H9 (cell line): Measurements from ENCODE around the gene MYCBPAP. TPM values are rescaled to one million over a fixed set of nuclear protein-coding genes. Genes with fewer than 3 reads are reported as not detected.

ENCODE experiments used
- DNase-seq: peaks from one replicate; pipeline ENCODE4 v3.0.0-alpha.2; 2017
- H2AFZ ChIP-seq: one replicate; pipeline ENCODE4 v1.6.1; 2013; ENCODE audit warnings: mild to moderate bottlenecking, low read length, control low read depth, moderate library complexity
- H2AK5ac ChIP-seq: 2 replicates; pipeline ENCODE4 v1.6.1; 2013; ENCODE audit warnings: low read length, control low read depth, mixed read lengths; ENCODE audit not compliant: insufficient read length
- H2BK120ac ChIP-seq: one replicate; pipeline ENCODE4 v1.6.1; 2013; ENCODE audit warnings: low read depth, mild to moderate bottlenecking, low read length, control low read depth, inconsistent platforms; ENCODE audit not compliant: poor library complexity, severe bottlenecking
- H2BK12ac ChIP-seq: 2 replicates; pipeline ENCODE4 v1.6.1; 2013; ENCODE audit warnings: low read length, control low read depth, mixed read lengths, low read depth; ENCODE audit not compliant: insufficient read length
- H2BK15ac ChIP-seq: 2 replicates; pipeline ENCODE4 v1.6.1; 2013; ENCODE audit warnings: low read depth, low read length, control low read depth
- H2BK20ac ChIP-seq: one replicate; pipeline ENCODE4 v1.6.1; 2013; ENCODE audit warnings: low read depth, mild to moderate bottlenecking, low read length, control low read depth, inconsistent platforms; ENCODE audit not compliant: poor library complexity, severe bottlenecking
- H2BK5ac ChIP-seq: 2 replicates; pipeline ENCODE4 v1.6.1; 2013; ENCODE audit warnings: low read length, control low read depth, mixed read lengths; ENCODE audit not compliant: insufficient read length
- H3K14ac ChIP-seq: 2 replicates; pipeline ENCODE4 v1.6.1; 2013; ENCODE audit warnings: low read length, control low read depth; ENCODE audit not compliant: insufficient read depth
- H3K18ac ChIP-seq: 2 replicates; pipeline ENCODE4 v1.6.1; 2013; ENCODE audit warnings: low read depth, mild to moderate bottlenecking, mixed read lengths, low read length, control low read depth; ENCODE audit not compliant: insufficient read length
- H3K23ac ChIP-seq: 2 replicates; pipeline ENCODE4 v1.6.1; 2013; ENCODE audit warnings: low read length, control low read depth, mixed read lengths, low read depth; ENCODE audit not compliant: insufficient read length
- H3K23me2 ChIP-seq: 2 replicates; pipeline ENCODE4 v1.6.1; 2013; ENCODE audit warnings: low read depth, mild to moderate bottlenecking, mixed read lengths, low read length, control low read depth; ENCODE audit not compliant: insufficient read length, poor library complexity, severe bottlenecking
- H3K27ac ChIP-seq: 2 replicates; pipeline ENCODE4 v1.5.1; 2013; ENCODE audit warnings: low read length, control low read depth, mixed read lengths, low read depth; ENCODE audit not compliant: insufficient read length
- H3K27me3 ChIP-seq: 2 replicates; pipeline ENCODE4 v1.6.1; 2013; ENCODE audit warnings: low read length, control low read depth, inconsistent platforms; ENCODE audit not compliant: insufficient read depth
- H3K4ac ChIP-seq: 2 replicates; pipeline ENCODE4 v1.6.1; 2013; ENCODE audit warnings: low read depth, mild to moderate bottlenecking, control low read depth, inconsistent platforms, low read length, moderate library complexity
- H3K4me1 ChIP-seq: 2 replicates; pipeline ENCODE4 v1.6.1; 2013; ENCODE audit warnings: low read length, control low read depth, inconsistent platforms; ENCODE audit not compliant: insufficient read depth
- H3K4me2 ChIP-seq: 2 replicates; pipeline ENCODE4 v1.6.1; 2013; ENCODE audit warnings: low read length, control low read depth, mixed read lengths; ENCODE audit not compliant: insufficient read length, insufficient read depth
- H3K56ac ChIP-seq: 2 replicates; pipeline ENCODE4 v1.6.1; 2013; ENCODE audit warnings: low read depth, mild to moderate bottlenecking, mixed read lengths, low read length, control low read depth; ENCODE audit not compliant: insufficient read length
- H3K79me1 ChIP-seq: 2 replicates; pipeline ENCODE4 v1.6.1; 2013; ENCODE audit warnings: low read depth, mild to moderate bottlenecking, moderate library complexity, low read length, control low read depth, inconsistent platforms; ENCODE audit not compliant: insufficient read depth, poor library complexity, severe bottlenecking
- H3K79me2 ChIP-seq: 2 replicates; pipeline ENCODE4 v1.6.1; 2013; ENCODE audit warnings: low read length, control low read depth, inconsistent platforms; ENCODE audit not compliant: insufficient read depth
- H3K9ac ChIP-seq: 2 replicates; pipeline ENCODE4 v1.6.1; 2013; ENCODE audit warnings: low read length, control low read depth, mixed read lengths; ENCODE audit not compliant: insufficient read length; ENCODE audit errors: extremely low read depth
- H3K9me3 ChIP-seq: one replicate; pipeline ENCODE4 v1.6.1; 2013; ENCODE audit warnings: low read depth, low read length, inconsistent platforms; ENCODE audit not compliant: control insufficient read depth
- H3T11ph ChIP-seq: one replicate; pipeline ENCODE4 v1.6.1; 2013; ENCODE audit warnings: mild to moderate bottlenecking, low read length, control low read depth, inconsistent platforms
- H4K20me1 ChIP-seq: one replicate; pipeline ENCODE4 v1.6.1; 2013; ENCODE audit not compliant: control insufficient read depth, insufficient read length, insufficient read depth
- H4K5ac ChIP-seq: 2 replicates; pipeline ENCODE4 v1.6.1; 2013; ENCODE audit warnings: low read depth, mild to moderate bottlenecking, mixed read lengths, low read length, control low read depth; ENCODE audit not compliant: insufficient read length
- H4K8ac ChIP-seq: replicated peaks from 2 replicates; pipeline ENCODE4 v1.6.1; 2013; ENCODE audit warnings: low read length, control low read depth, mixed read lengths, low read depth; ENCODE audit not compliant: insufficient read length
- H4K91ac ChIP-seq: 2 replicates; pipeline ENCODE4 v1.6.1; 2013; ENCODE audit warnings: low read depth, mild to moderate bottlenecking, moderate library complexity, mixed read lengths, low read length, control low read depth; ENCODE audit not compliant: insufficient read length
- H3K27ac Mint-ChIP-seq, 3 experiments: 2 replicates in 2 of 3; 3 replicates in 1 of 3; pipeline ENCODE4 v1.8.0; 2020 to 2021; ENCODE audit warnings: mixed read lengths in 3 of 3, mild to moderate bottlenecking in 1 of 3, moderate library complexity in 1 of 3
- H3K27me3 Mint-ChIP-seq: 2 replicates; pipeline ENCODE4 v1.8.0; 2021; ENCODE audit warnings: low read depth, mild to moderate bottlenecking, moderate library complexity, mixed read lengths
- H3K36me3 Mint-ChIP-seq, 3 experiments: 2 replicates in 2 of 3; 3 replicates in 1 of 3; pipeline ENCODE4 v1.8.0; 2020 to 2021; ENCODE audit warnings: low read depth in 3 of 3, mixed read lengths in 3 of 3; ENCODE audit not compliant: insufficient read depth in 1 of 3
- H3K4me1 Mint-ChIP-seq, 2 experiments: 2 replicates each; pipeline ENCODE4 v1.8.0; 2020; ENCODE audit warnings: mixed read lengths in 2 of 2
- H3K4me3 Mint-ChIP-seq, 2 experiments: 2 replicates in 1 of 2; 3 replicates in 1 of 2; pipeline ENCODE4 v1.8.0; 2020 to 2021; ENCODE audit warnings: mild to moderate bottlenecking in 2 of 2, mixed read lengths in 2 of 2, moderate library complexity in 1 of 2
- H3K9me3 Mint-ChIP-seq, 2 experiments: 2 replicates in 1 of 2; 3 replicates in 1 of 2; pipeline ENCODE4 v1.8.0; 2020; ENCODE audit warnings: mild to moderate bottlenecking in 2 of 2, mixed read lengths in 2 of 2, moderate library complexity in 1 of 2
- CTCF ChIP-seq: fragments of 200-600 bp; sonication (generic); conservative IDR thresholded peaks from 3 replicates; pipeline ENCODE4 v1.8.0; 2021; ENCODE audit warnings: antibody characterized with exemption, mild to moderate bottlenecking
- WGBS: extraction: QIAGEN DNeasy Blood & Tissue Kit; methylation state at CpG from one replicate; pipeline ENCODE4 v1.1.7; 2013; ENCODE audit warnings: missing lambda C conversion rate, low lambda C conversion rate, mixed read lengths; ENCODE audit not compliant: insufficient read length; ENCODE audit errors: extremely low coverage; 5-methylcytosine and 5-hydroxymethylcytosine counted together
- total RNA-seq: library from RNA; stranded (reverse); gene quantifications from 2 replicates; pipeline ENCODE4 v1.2.1, GENCODE V29; 2021

Gene MYCBPAP
- total RNA-seq, 1 experiment from 2014 or later = 1.7 TPM

DNA sequence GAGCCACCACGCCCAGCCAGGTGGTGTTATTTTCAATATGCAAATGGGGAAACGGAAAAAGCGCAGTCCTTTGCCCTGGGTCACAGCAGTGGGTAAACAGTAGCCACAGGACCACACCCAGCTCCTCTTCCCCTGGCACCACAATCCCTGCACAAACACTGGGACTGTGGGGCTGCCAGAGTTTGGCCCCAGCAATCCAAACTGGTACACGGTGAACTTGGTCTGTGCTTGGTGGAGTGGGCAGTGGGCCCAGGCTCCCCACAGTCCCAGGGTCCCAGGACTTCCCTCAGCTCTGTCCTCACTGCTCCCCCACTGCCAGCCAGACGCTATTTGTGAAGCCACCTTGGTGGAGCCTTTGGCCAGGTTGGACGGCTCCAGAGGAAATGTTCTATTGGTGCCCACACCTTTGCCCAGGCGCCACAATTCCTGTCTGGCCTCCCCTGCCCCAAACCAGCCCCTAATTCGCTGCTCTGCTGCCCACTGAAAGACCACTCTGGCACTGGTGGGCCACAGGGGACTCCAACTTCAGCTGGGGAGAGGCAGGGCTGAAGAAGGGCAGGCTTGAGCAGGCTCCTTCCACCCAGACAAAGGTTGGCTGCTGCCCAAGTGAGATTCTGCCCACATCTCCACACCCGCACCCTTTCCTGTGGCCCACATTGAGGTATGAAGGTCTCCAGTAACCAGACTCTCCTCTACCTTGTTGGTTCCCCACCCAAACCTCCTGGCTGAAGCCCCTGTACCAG lies 41.7 kb upstream of the MYCBPAP start:
- H2BK15ac ChIP-seq = no peak overlapping the region
- H2BK5ac ChIP-seq = no peak overlapping the region
- no peak overlapping the region for H3K9ac ChIP-seq
- H2BK12ac ChIP-seq = no peak overlapping the region
- Mint-ChIP-seq H3K27ac (no peak overlapping the region), H3K36me3 (peaks cover 0 to 4% (median 2%) of the 10 kb centered on the region in 3 experiments; a peak in 4 of 7 replicates), H3K4me3 (no peak overlapping the region), H3K9me3 (no peaks in the 10 kb centered on the region), H3K4me1 (peaks cover 16 to 28% of the 10 kb centered on the region in 2 experiments), H3K27me3 (peaks cover 36% of the 10 kb centered on the region)
- no peaks in the 10 kb centered on the region for H3K9me3 ChIP-seq
- no peak overlapping the region for H3K4me2 ChIP-seq
- no peak overlapping the region for H3K4ac ChIP-seq
- H3T11ph ChIP-seq = no peak overlapping the region
- H3K27ac ChIP-seq = no peak overlapping the region
- no peak for DNase-seq
- no peak overlapping the region for H2BK120ac ChIP-seq
- H3K27me3 ChIP-seq = peaks cover 12% of the 10 kb centered on the region; the same call in 1 of the 2 replicates
- no peak for TF ChIP-seq CTCF
- peaks cover 2% of the 10 kb centered on the region for H3K23me2 ChIP-seq
- no peak overlapping the region for H4K5ac ChIP-seq
- no peak overlapping the region for H4K8ac ChIP-seq
- no peak overlapping the region for H3K14ac ChIP-seq
- H3K23ac ChIP-seq = no peak overlapping the region
- H3K4me1 ChIP-seq = peaks cover 3% of the 10 kb centered on the region; the same call in 1 of the 2 replicates
- H3K79me2 ChIP-seq = no peaks in the 10 kb centered on the region
- no CpG with 5 or more reads among the region's 9 CpGs for WGBS
- no peaks in the 10 kb centered on the region for H4K20me1 ChIP-seq
- H3K18ac ChIP-seq = no peak overlapping the region
- H2AK5ac ChIP-seq = no peak overlapping the region
- H4K91ac ChIP-seq = no peak overlapping the region
- H3K56ac ChIP-seq = no peak overlapping the region
- no peak overlapping the region for H2BK20ac ChIP-seq
- H3K79me1 ChIP-seq = no peaks in the 10 kb centered on the region
- no peak overlapping the region for H2AFZ ChIP-seq
